HepG2 (cell line): ENCODE measurements around the gene FLRT3. TPM values are rescaled to one million over a fixed set of nuclear protein-coding genes. Genes with fewer than 3 reads are reported as not detected.
A peak's percentile ranks its signal among the peaks of the same experiment; 100 is the strongest.

ENCODE experiments used
- ATAC-seq: fragments of 200-7000 bp; cut with Tn5 transposase; 3 replicates; pipeline ENCODE4 v1.9.1; 2020; ENCODE audit warnings: mild to moderate bottlenecking, moderate library complexity
- BruUV-seq: library from RNA; stranded (reverse); fragments of 400-500 nt; replicated peaks from 2 replicates; lab custom pipeline; 2021; lab: Mats Ljungman, UMichigan
- CTCF ChIA-PET: fragments of 300-600 bp; formaldehyde crosslinking; extraction: SDS; loops from one replicate; lab custom pipeline; 2021; ENCODE audit warnings: low total read pairs, inconsistent platforms, low intra/inter-chr PET ratio; lab: Yijun Ruan, JAX
- POLR2A ChIA-PET: fragments of 350-600 bp; sonication (Branson Sonifier 250); formaldehyde crosslinking; loops from one replicate; lab custom pipeline; 2020; ENCODE audit warnings: antibody characterized with exemption, inconsistent platforms; lab: Yijun Ruan, JAX
- DNase-seq: peaks from one replicate; pipeline ENCODE4 v3.0.0-alpha.2; 2015; ENCODE audit warnings: low spot score
- FAIRE-seq: peaks from 3 replicates; lab custom pipeline; 2011; peaks lifted over from hg19 to GRCh38; lab: Jason Lieb, UNC
- H2AFZ ChIP-seq: one replicate; pipeline ENCODE4 v1.6.1; 2011; ENCODE audit warnings: low read length, inconsistent platforms
- H3K27ac ChIP-seq: fragments of 300-600 bp; 3 replicates; pipeline ENCODE4 v1.8.0; 2011; ENCODE audit warnings: mixed run types, mild to moderate bottlenecking, mixed read lengths, low read length, inconsistent platforms; ENCODE audit not compliant: insufficient read depth; ENCODE audit errors: extremely low read length
- H3K27me3 ChIP-seq, 2 experiments: fragments of 200-600 bp in 1 of 2; 2 replicates in 1 of 2; 3 replicates in 1 of 2; pipeline versions ENCODE4 v1.6.0 to v1.8.0; 2011; ENCODE audit warnings: low read length in 2 of 2, mild to moderate bottlenecking in 2 of 2, moderate library complexity in 2 of 2, inconsistent platforms in 1 of 2; ENCODE audit not compliant: insufficient read depth in 2 of 2, control insufficient read depth in 1 of 2
- H3K36me3 ChIP-seq, 2 experiments: fragments of 200-600 bp in 1 of 2; replicated peaks in 1 of 2; 2 replicates in 1 of 2; 3 replicates in 1 of 2; pipeline versions ENCODE4 v1.5.1 to v1.8.0; 2011; ENCODE audit warnings: low read length in 2 of 2, inconsistent platforms in 1 of 2; ENCODE audit not compliant: insufficient read depth in 2 of 2, control insufficient read depth in 1 of 2
- H3K4me1 ChIP-seq: 2 replicates; pipeline ENCODE4 v1.5.1; 2012; ENCODE audit warnings: low read length, inconsistent platforms; ENCODE audit not compliant: insufficient read depth
- H3K4me2 ChIP-seq: 2 replicates; pipeline ENCODE4 v1.6.0; 2011; ENCODE audit warnings: low read depth, low read length, inconsistent platforms
- H3K4me3 ChIP-seq, 3 experiments: fragments of 200-600 bp in 1 of 3; sonication (generic), shearing (Covaris generic) in 1 of 3; replicated peaks in 1 of 3; 2 replicates each; pipeline ENCODE4 v1.5.1; 2011 to 2016; ENCODE audit warnings: low read length in 3 of 3, inconsistent platforms in 2 of 3, low read depth in 2 of 3, mild to moderate bottlenecking in 2 of 3, control low read depth in 1 of 3, mixed read lengths in 1 of 3; ENCODE audit not compliant: insufficient read depth in 1 of 3
- H3K79me2 ChIP-seq: one replicate; pipeline ENCODE4 v1.6.1; 2011; ENCODE audit warnings: low read length, inconsistent platforms; ENCODE audit not compliant: insufficient read depth
- H3K9ac ChIP-seq: 2 replicates; pipeline ENCODE4 v1.6.0; 2011; ENCODE audit warnings: mild to moderate bottlenecking, low read depth, low read length, inconsistent platforms; ENCODE audit not compliant: insufficient read depth
- H3K9me3 ChIP-seq: 2 replicates; pipeline ENCODE4 v1.5.1; 2012; ENCODE audit warnings: mild to moderate bottlenecking, low read length
- H4K20me1 ChIP-seq: 2 replicates; pipeline ENCODE4 v1.6.0; 2011; ENCODE audit warnings: inconsistent platforms, mild to moderate bottlenecking, low read length, moderate library complexity; ENCODE audit not compliant: insufficient read depth
- GATAD2A ChIP-seq: IDR thresholded peaks from 2 replicates; pipeline ENCODE4 v1.6.1; 2016
- KDM6A ChIP-seq: IDR thresholded peaks from 2 replicates; pipeline ENCODE4 v1.6.1; 2016; ENCODE audit warnings: low read depth
- MIER3 ChIP-seq: IDR thresholded peaks from 2 replicates; pipeline ENCODE4 v1.6.1; 2016; ENCODE audit warnings: missing compliant biosample characterization, borderline replicate concordance
- ONECUT2 ChIP-seq: sonication (generic); formaldehyde crosslinking; IDR thresholded peaks from 2 replicates; pipeline ENCODE4 v1.4.0; 2020; ENCODE audit warnings: missing genetic modification reagents
- STAG1 ChIP-seq: sonication (generic); formaldehyde crosslinking; IDR thresholded peaks from 2 replicates; pipeline ENCODE4 v1.4.0; 2020; ENCODE audit warnings: missing genetic modification reagents
- ZNF367 ChIP-seq: sonication (generic); formaldehyde crosslinking; IDR thresholded peaks from 2 replicates; pipeline ENCODE4 v1.4.0; 2020; ENCODE audit warnings: missing genetic modification reagents, borderline replicate concordance
- ZNF724P ChIP-seq: sonication (generic); formaldehyde crosslinking; IDR thresholded peaks from 2 replicates; pipeline ENCODE4 v1.8.0; 2022; ENCODE audit warnings: missing genetic modification reagents, borderline replicate concordance
- WGBS: methylation state at CpG from one replicate; pipeline ENCODE4 v1.1.6; 2017; ENCODE audit warnings: low lambda C conversion rate; 5-methylcytosine and 5-hydroxymethylcytosine counted together
- in situ Hi-C: cut with HindIII; loops from 2 replicates; pipeline ENCODE4 v1.10.0; 2017; ENCODE audit warnings: low pct_unique_long_range_greater_than_20kb; ENCODE audit not compliant: extremely low pct_ligation_motif_present
- intact Hi-C: fragments of 100-400 bp; cut with micrococcal nuclease; formaldehyde crosslinking; loops from one replicate; pipeline ENCODE4 v1.10.0; 2022; ENCODE audit not compliant: unreplicated experiment
- polyA plus RNA-seq, 8 experiments: library from polyadenylated mRNA; depleted of rRNA in 3 of 8; stranded (reverse) in 7 of 8; unstranded in 1 of 8; fragments of >200 nt; fragmentation: Illumina TruSeq in 4 of 8; extraction: Trizol in 4 of 8; gene quantifications; 2 replicates each; pipeline versions ENCODE4 v1.2.1 to v1.2.3, GENCODE V29; 2011 to 2016; ENCODE audit warnings: low read depth in 4 of 8, missing spikeins in 1 of 8, mixed read lengths in 1 of 8; ENCODE audit not compliant: insufficient read depth in 1 of 8
- total RNA-seq, 5 experiments: library from RNA; depleted of rRNA; stranded (reverse); fragments of >200 nt; fragmentation: Illumina TruSeq; extraction: Trizol; gene quantifications; 2 replicates each; pipeline ENCODE4 v1.2.3, GENCODE V29; 2016; ENCODE audit warnings: low read depth in 1 of 5
- TF ChIP-seq, protein P1 (sequence below): sonication (generic); formaldehyde crosslinking; IDR thresholded peaks from 2 replicates; pipeline ENCODE4 v1.8.0; 2022; ENCODE audit warnings: mild to moderate bottlenecking, missing genetic modification reagents; ENCODE audit not compliant: insufficient replicate concordance

Gene FLRT3
- total and polyA plus RNA-seq, 2 of the 13 experiments (the other 11 are each of a cell fraction or from before 2014, with no cell fraction given), result 0.44 to 5.3 TPM

GRCh38 chr20:14336686-14337085 lies 726 bp downstream of the FLRT3 start:
- FAIRE-seq, result no peak
- ATAC-seq, result peak; percentile 63
- Histone ChIP-seq H3K79me2 (no peaks in the 10 kb centered on the region), H3K4me3 (peak overlapping the region; percentile 33 to 65 (median 54); a peak in 5 of 6 replicates), H3K27ac (no peak overlapping the region), H3K4me2 (peak overlapping the region; percentile 85), H3K27me3 (no peaks in the 10 kb centered on the region; a peak in 1 of 5 replicates), H2AFZ (peak overlapping the region; percentile 82), H4K20me1 (no peaks in the 10 kb centered on the region), H3K4me1 (peaks cover 17% of the 10 kb centered on the region; the same call in 1 of the 2 replicates), H3K36me3 (no peaks in the 10 kb centered on the region), H3K9ac (peak overlapping the region; percentile 44; the same call in 1 of the 2 replicates), H3K9me3 (no peaks in the 10 kb centered on the region)
- peak; percentile 12 for DNase-seq
- CTCF ChIA-PET, result interaction anchor here (1.6 kb wide), 1 partner anchor 900 kb away, joined by 6 read pairs; no protein-coding TSS in a partner anchor
- POLR2A ChIA-PET, result interaction anchor here (0.6 to 2.3 kb wide), 5 partner anchors 8 to 724 kb away, joined by 3 to 13 read pairs (median 5); no protein-coding TSS in a partner anchor
- 0 out of 2 replicates have a peak, but pooled peaks have one; percentile 28 for TF ChIP-seq GATAD2A
- TF ChIP-seq MIER3 (CRISPR knock-in tag), result 0 out of 2 replicates have a peak, but pooled peaks have one; percentile 23
- 0 out of 2 replicates have a peak, but pooled peaks have one; percentile 5 for TF ChIP-seq STAG1 (CRISPR knock-in tag)
- no peak for TF ChIP-seq ZNF367 (CRISPR knock-in tag)
- TF ChIP-seq KDM6A (CRISPR knock-in tag), result no peak
- TF ChIP-seq, protein P1, sequence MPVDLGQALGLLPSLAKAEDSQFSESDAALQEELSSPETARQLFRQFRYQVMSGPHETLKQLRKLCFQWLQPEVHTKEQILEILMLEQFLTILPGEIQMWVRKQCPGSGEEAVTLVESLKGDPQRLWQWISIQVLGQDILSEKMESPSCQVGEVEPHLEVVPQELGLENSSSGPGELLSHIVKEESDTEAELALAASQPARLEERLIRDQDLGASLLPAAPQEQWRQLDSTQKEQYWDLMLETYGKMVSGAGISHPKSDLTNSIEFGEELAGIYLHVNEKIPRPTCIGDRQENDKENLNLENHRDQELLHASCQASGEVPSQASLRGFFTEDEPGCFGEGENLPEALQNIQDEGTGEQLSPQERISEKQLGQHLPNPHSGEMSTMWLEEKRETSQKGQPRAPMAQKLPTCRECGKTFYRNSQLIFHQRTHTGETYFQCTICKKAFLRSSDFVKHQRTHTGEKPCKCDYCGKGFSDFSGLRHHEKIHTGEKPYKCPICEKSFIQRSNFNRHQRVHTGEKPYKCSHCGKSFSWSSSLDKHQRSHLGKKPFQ (CRISPR knock-in tag), result peak; percentile 26
- 0 out of 2 replicates have a peak, but pooled peaks have one; percentile 10 for TF ChIP-seq ZNF724P (CRISPR knock-in tag)
- peak; percentile 74 for TF ChIP-seq ONECUT2 (CRISPR knock-in tag)
- no TSS peak for BruUV-seq
- in situ Hi-C loops (loop anchor here (10.0 kb wide), 2 partner anchors 608 to 908 kb away; no protein-coding TSS in a partner anchor), intact Hi-C loops (loop anchor here (1.0 to 10.0 kb wide), 8 partner anchors 272 to 1596 kb away; no protein-coding TSS in a partner anchor)
- 1% methylated on average over 4 of the region's 4 CpGs for WGBS
